Endothelial cell of umbilical vein (primary cell): ENCODE measurements around the gene DIMT1. TPM values are rescaled to one million over a fixed set of nuclear protein-coding genes. Genes with fewer than 3 reads are reported as not detected.

Source experiments
- BruUV-seq: library from RNA; stranded (reverse); fragments of 400-500 nt; replicated peaks from 2 replicates; lab custom pipeline; 2021; lab: Mats Ljungman, UMichigan
- CTCF ChIA-PET: fragments of 300-600, 350-600 bp; sonication (Branson Sonifier 250); formaldehyde crosslinking; loops from one replicate; lab custom pipeline; 2021; ENCODE audit warnings: antibody characterized with exemption, inconsistent platforms; lab: Charles Lee
- POLR2A ChIA-PET: fragments of 300-600, 350-600 bp; sonication (Branson Sonifier 250); formaldehyde crosslinking; loops from one replicate; lab custom pipeline; 2021; ENCODE audit warnings: antibody characterized with exemption, inconsistent platforms; lab: Charles Lee
- DNase-seq: peaks from one replicate; pipeline ENCODE4 v3.0.0-alpha.2; 2011; ENCODE audit warnings: low read depth, low spot score
- FAIRE-seq: peaks from 2 replicates; lab custom pipeline; 2011; peaks lifted over from hg19 to GRCh38; lab: Jason Lieb, UNC
- H2AFZ ChIP-seq: 2 replicates; pipeline ENCODE4 v1.6.0; 2012; ENCODE audit warnings: low read depth, low read length, control low read depth, inconsistent platforms
- H3K27ac ChIP-seq: 2 replicates; pipeline ENCODE4 v1.5.1; 2011; ENCODE audit warnings: low read depth, mild to moderate bottlenecking, control low read depth, low read length, moderate library complexity; ENCODE audit not compliant: insufficient read depth
- H3K27me3 ChIP-seq, 2 experiments: 2 replicates each; pipeline versions ENCODE4 v1.6.0 to v1.6.1; 2011; ENCODE audit warnings: low read length in 2 of 2, mixed read lengths in 1 of 2; ENCODE audit not compliant: control insufficient read depth in 2 of 2, insufficient read depth in 2 of 2
- H3K36me3 ChIP-seq, 2 experiments: 2 replicates in 1 of 2; 3 replicates in 1 of 2; pipeline ENCODE4 v1.5.1; 2011; ENCODE audit warnings: low read length in 2 of 2, mild to moderate bottlenecking in 1 of 2, moderate library complexity in 1 of 2; ENCODE audit not compliant: control insufficient read depth in 2 of 2, insufficient read depth in 2 of 2; ENCODE audit errors: extremely low read depth in 1 of 2
- H3K4me1 ChIP-seq: 3 replicates; pipeline ENCODE4 v1.5.1; 2011; ENCODE audit warnings: mild to moderate bottlenecking, low read length; ENCODE audit not compliant: control insufficient read depth, insufficient read depth; ENCODE audit errors: extremely low read depth
- H3K4me2 ChIP-seq: 2 replicates; pipeline ENCODE4 v1.6.1; 2011; ENCODE audit warnings: low read length, control low read depth, mixed read lengths; ENCODE audit not compliant: insufficient read depth
- H3K4me3 ChIP-seq, 3 experiments: fragments of 200-600 bp in 1 of 3; sonication (generic), shearing (Covaris generic) in 1 of 3; replicated peaks in 1 of 3; 2 replicates each; pipeline ENCODE4 v1.5.1; 2011 to 2016; ENCODE audit warnings: control low read depth in 3 of 3, low read length in 3 of 3, mild to moderate bottlenecking in 2 of 3, inconsistent platforms in 1 of 3, low read depth in 1 of 3, moderate library complexity in 1 of 3; ENCODE audit not compliant: insufficient read depth in 1 of 3
- H3K79me2 ChIP-seq: 2 replicates; pipeline ENCODE4 v1.6.0; 2012; ENCODE audit warnings: low read length, inconsistent platforms; ENCODE audit not compliant: control insufficient read depth, insufficient read depth
- H3K9ac ChIP-seq: replicated peaks from 2 replicates; pipeline ENCODE3; 2011; ENCODE audit warnings: low read length, control low read depth; ENCODE audit not compliant: insufficient read depth; ENCODE audit errors: extremely low read depth
- H3K9me1 ChIP-seq: replicated peaks from 3 replicates; pipeline ENCODE4 v1.6.0; 2011; ENCODE audit warnings: mild to moderate bottlenecking, low read length; ENCODE audit not compliant: control insufficient read depth, insufficient read depth; ENCODE audit errors: extremely low read depth
- H3K9me3 ChIP-seq: replicated peaks from 2 replicates; pipeline ENCODE4 v1.5.1; 2012; ENCODE audit warnings: low read length, inconsistent platforms; ENCODE audit not compliant: control insufficient read depth, insufficient read depth
- H4K20me1 ChIP-seq: replicated peaks from 2 replicates; pipeline ENCODE3; 2011; ENCODE audit warnings: mild to moderate bottlenecking, low read length; ENCODE audit not compliant: control insufficient read depth, insufficient read depth; ENCODE audit errors: extremely low read depth
- CTCF ChIP-seq, 2 donors: IDR thresholded peaks; 1 replicate in 1 of 2; 2 replicates in 1 of 2; pipeline ENCODE4 v1.5.1; 2011; ENCODE audit warnings: low read length in 2 of 2, mild to moderate bottlenecking in 2 of 2, moderate library complexity in 2 of 2, control low read depth in 1 of 2, inconsistent platforms in 1 of 2, low read depth in 1 of 2; ENCODE audit not compliant: insufficient read depth in 1 of 2; ENCODE audit errors: extremely low read depth in 1 of 2
- EZH2 ChIP-seq: IDR thresholded peaks from 2 replicates; pipeline ENCODE4 v1.6.1; 2012; ENCODE audit warnings: borderline replicate concordance, low read depth, mild to moderate bottlenecking, moderate library complexity, low read length, inconsistent platforms; ENCODE audit not compliant: severe bottlenecking
- FOS ChIP-seq: IDR thresholded peaks from 2 replicates; pipeline ENCODE4 v1.6.1; 2011; ENCODE audit warnings: mild to moderate bottlenecking, low read length, moderate library complexity, borderline replicate concordance; ENCODE audit not compliant: insufficient read depth
- GATA2 ChIP-seq: IDR thresholded peaks from 2 replicates; pipeline ENCODE4 v1.7.0; 2011; ENCODE audit warnings: low read depth, mild to moderate bottlenecking, moderate library complexity, mixed read lengths, low read length; ENCODE audit not compliant: insufficient read length, insufficient read depth
- JUN ChIP-seq: IDR thresholded peaks from 2 replicates; pipeline ENCODE4 v1.6.1; 2011; ENCODE audit warnings: borderline replicate concordance, low read depth; ENCODE audit not compliant: insufficient read length, insufficient read depth
- MAX ChIP-seq: IDR thresholded peaks from 2 replicates; pipeline ENCODE4 v1.6.1; 2011; ENCODE audit not compliant: insufficient read depth, insufficient read length
- MYC ChIP-seq: IDR thresholded peaks from one replicate; pipeline ENCODE4 v1.6.1; 2011; ENCODE audit warnings: mild to moderate bottlenecking, low read depth, low read length
- POLR2A ChIP-seq: IDR thresholded peaks from 2 replicates; pipeline ENCODE4 v1.6.1; 2012; ENCODE audit warnings: low read depth, mild to moderate bottlenecking, control low read depth, low read length
- POLR2AphosphoS5 ChIP-seq: IDR thresholded peaks from 2 replicates; pipeline ENCODE4 v1.6.1; 2012; ENCODE audit warnings: low read depth, mild to moderate bottlenecking, control low read depth, low read length, moderate library complexity; ENCODE audit not compliant: insufficient read depth
- dilution Hi-C: fragments of 300-500 bp; cut with MboI; formaldehyde crosslinking; loops from one replicate; pipeline ENCODE4 v1.15.0; 2019; ENCODE audit warnings: low sequenced_read_pairs; ENCODE audit not compliant: extremely low pct_ligation_motif_present
- intact Hi-C: fragments of 100-400 bp; cut with micrococcal nuclease; formaldehyde crosslinking; loops from one replicate; pipeline ENCODE4 v1.10.0; 2022
- polyA plus RNA-seq, 4 experiments: library from polyadenylated mRNA; depleted of rRNA in 3 of 4; stranded (reverse) in 3 of 4; unstranded in 1 of 4; fragments of >200 nt; gene quantifications; 2 replicates each; pipeline versions ENCODE4 v1.2.1 to v1.2.3, GENCODE V29; 2011 to 2012; ENCODE audit warnings: missing spikeins in 1 of 4
- total RNA-seq: library from RNA; stranded (reverse); gene quantifications from 2 replicates; pipeline ENCODE4 v1.2.3, GENCODE V29; 2021

DIMT1 gene
- total and polyA plus RNA-seq, 2 donors (not counting 3 experiments of a cell fraction or from before 2014, with no cell fraction given) = 21.9 to 34.4 TPM

DNA sequence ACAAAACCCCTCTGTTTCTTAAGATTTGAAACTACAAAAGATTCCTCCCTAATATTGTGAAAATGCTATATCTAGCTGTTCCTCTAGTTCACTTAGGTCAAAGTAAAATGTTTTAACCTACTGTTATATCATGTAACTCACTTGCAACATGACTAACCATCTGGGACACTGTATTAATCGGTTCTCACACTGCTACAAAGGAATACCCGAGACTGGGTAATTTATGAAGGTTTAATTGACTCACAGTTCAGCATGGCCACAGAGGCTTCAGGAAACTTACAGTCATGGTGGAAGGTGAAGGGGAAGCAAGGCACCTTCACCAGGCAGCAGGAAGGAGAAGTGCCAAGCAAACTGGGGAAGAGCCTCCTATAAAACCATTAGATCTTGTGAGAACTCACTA is 34.7 kb downstream of the DIMT1 start:
- Histone ChIP-seq H3K4me1 (no peaks in the 10 kb centered on the region), H3K9me1 (no peaks in the 10 kb centered on the region), H3K36me3 (peaks cover 7% of the 10 kb centered on the region in 2 experiments), H3K4me2 (no peak overlapping the region), H3K9ac (no peak overlapping the region), H3K79me2 (no peaks in the 10 kb centered on the region), H3K27me3 (no peaks in the 10 kb centered on the region), H2AFZ (no peak overlapping the region), H4K20me1 (no peaks in the 10 kb centered on the region), H3K4me3 (no peak overlapping the region), H3K9me3 (no peaks in the 10 kb centered on the region), H3K27ac (no peak overlapping the region)
- TF ChIP-seq MYC (no peak), POLR2AphosphoS5 (no peak), JUN (no peak), FOS (no peak), EZH2 (no peak), POLR2A (no peak), CTCF (IDR thresholded peaks at IDR 0.05; ENCODE audit: extremely low read depth in 1 of 2, insufficient read depth in 1 of 2, low read depth in 1 of 2, low read length in 2 of 2) (no peak), GATA2 (no peak), MAX (no peak)
- intact Hi-C loops (no loop called here), dilution Hi-C loops (no loop called here)
- FAIRE-seq (no peak), DNase-seq (no peak)
- no TSS peak for BruUV-seq
- CTCF ChIA-PET = interaction anchor here (1.0 kb wide), 2 partner anchors 10 to 13 kb away, joined by 3 read pairs; no protein-coding TSS in a partner anchor
- POLR2A ChIA-PET = interaction anchor here (0.7 kb wide), 1 partner anchor 13 kb away, joined by 3 read pairs; no protein-coding TSS in a partner anchor
